ENCODE results near the gene FAF2. TPM values are rescaled to one million over a fixed set of nuclear protein-coding genes. Genes with fewer than 3 reads are reported as not detected.

The FAF2 gene
- polyA plus RNA-seq, 6 donors from 2014 or later, result 11.0 to 16.3 (median 13.3) TPM

- peak overlapping the region; percentile 85 to 100 (median 98) for H3K4me3 Mint-ChIP-seq
- no peak for DNase-seq
- H3K27me3 Mint-ChIP-seq, result no peaks in the 10 kb centered on the region
- no peaks in the 10 kb centered on the region for H3K9me3 Mint-ChIP-seq
- ATAC-seq (ENCODE audit: low read depth in 2 of 2), result no peak
- H3K4me1 Mint-ChIP-seq, result peaks cover 18 to 42% (median 31%) of the 10 kb centered on the region in 3 donors
- H3K36me3 Mint-ChIP-seq, result no peaks in the 10 kb centered on the region
- peak overlapping the region; percentile 99 to 100 (median 99) for H3K27ac Mint-ChIP-seq
These were observed 601 bp upstream of the FAF2 start for GRCh38 chr5:176447591-176447977.

DNA sequence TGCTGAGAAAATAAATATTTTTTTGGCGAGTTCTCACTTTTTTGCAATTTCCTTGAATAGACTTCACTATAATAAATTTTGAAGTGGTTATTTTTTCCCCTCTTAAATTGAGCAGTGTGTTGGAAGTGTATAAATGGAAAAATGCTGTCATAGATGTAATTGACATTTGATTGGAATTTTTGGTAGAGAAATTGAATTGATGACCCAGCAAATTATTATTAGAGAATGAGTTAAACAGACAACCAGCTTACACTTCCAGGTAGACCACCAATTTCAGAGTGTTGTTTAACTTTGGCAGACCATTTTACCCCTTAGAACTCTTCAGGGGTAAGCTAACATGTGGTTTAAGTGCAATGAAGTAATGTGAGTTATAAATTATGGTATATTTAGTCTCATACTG lies 1.9 kb downstream of the FAF2 start:
- DNase-seq (no peak), ATAC-seq (ENCODE audit: low read depth in 2 of 2) (no peak)
- H3K9me3 Mint-ChIP-seq, result no peaks in the 10 kb centered on the region
- H3K36me3 Mint-ChIP-seq, result no peaks in the 10 kb centered on the region
- H3K4me1 Mint-ChIP-seq, result peaks cover 22 to 48% (median 46%) of the 10 kb centered on the region in 3 donors
- peak overlapping the region in 1 of 8 donors; percentile 100 for H3K4me3 Mint-ChIP-seq
- H3K27ac Mint-ChIP-seq, result peak overlapping the region in 4 of 6 donors; percentile 4 to 35 (median 20)
- H3K27me3 Mint-ChIP-seq, result no peaks in the 10 kb centered on the region

- H3K9me3 Mint-ChIP-seq, result no peaks in the 10 kb centered on the region
- DNase-seq (no peak), ATAC-seq (ENCODE audit: low read depth in 2 of 2) (no peak)
- peaks cover 0 to 6% of the 10 kb centered on the region in 2 donors for H3K36me3 Mint-ChIP-seq
- no peaks in the 10 kb centered on the region for H3K27me3 Mint-ChIP-seq
- peak overlapping the region in 1 of 6 donors; percentile 16 for H3K27ac Mint-ChIP-seq
- no peak overlapping the region for H3K4me3 Mint-ChIP-seq
- H3K4me1 Mint-ChIP-seq, result peaks cover 21 to 38% (median 33%) of the 10 kb centered on the region in 3 donors
These were observed 6.7 kb downstream of the FAF2 start for GRCh38 chr5:176454724-176455394.

DNA sequence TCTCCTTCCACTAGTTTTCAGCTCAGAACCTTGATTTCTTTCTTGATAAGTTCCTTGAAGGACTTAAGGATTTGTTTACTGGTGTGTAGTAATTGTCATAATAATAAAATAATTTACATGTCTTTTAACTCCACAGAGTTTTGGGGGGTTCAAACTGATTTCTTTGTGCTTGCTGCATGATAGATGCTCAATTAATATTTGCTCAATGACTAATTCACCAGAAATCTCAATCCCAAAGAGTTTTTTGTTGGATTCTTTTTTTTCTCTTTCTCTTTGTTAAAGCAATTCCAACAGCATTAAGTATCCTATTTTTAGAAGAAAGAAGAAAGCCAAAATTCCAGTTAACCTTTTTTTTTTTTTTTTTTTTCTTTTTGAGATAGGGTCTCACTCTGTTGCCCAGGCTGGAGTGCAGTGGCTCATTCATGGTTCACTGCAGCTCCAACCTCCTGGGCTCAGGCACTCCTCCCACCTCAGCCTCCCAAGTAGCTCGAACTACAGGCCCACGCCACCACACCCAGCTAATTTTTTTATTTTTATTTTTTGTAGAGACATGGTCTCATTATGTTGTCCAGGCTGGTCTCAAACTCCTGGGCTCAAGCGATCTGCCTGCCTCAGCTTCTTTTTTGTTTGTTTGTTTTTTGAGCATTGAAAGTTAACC lies 10.8 kb downstream of the FAF2 start:
- Mint-ChIP-seq H3K9me3 (no peaks in the 10 kb centered on the region), H3K27ac (peak overlapping the region in 2 of 6 donors; percentile 14 to 51), H3K36me3 (peaks cover 0 to 7% of the 10 kb centered on the region in 2 donors), H3K27me3 (no peaks in the 10 kb centered on the region), H3K4me1 (peaks cover 28 to 58% (median 33%) of the 10 kb centered on the region in 3 donors), H3K4me3 (no peak overlapping the region)
- DNase-seq (no peak), ATAC-seq (ENCODE audit: low read depth in 2 of 2) (no peak)

- no peak overlapping the region for H3K27ac Mint-ChIP-seq
- DNase-seq (no peak), ATAC-seq (ENCODE audit: low read depth in 2 of 2) (no peak)
- H3K9me3 Mint-ChIP-seq, result no peaks in the 10 kb centered on the region
- no peaks in the 10 kb centered on the region for H3K27me3 Mint-ChIP-seq
- H3K36me3 Mint-ChIP-seq, result peaks cover 0 to 7% of the 10 kb centered on the region in 2 donors
- peaks cover 26 to 56% (median 34%) of the 10 kb centered on the region in 3 donors for H3K4me1 Mint-ChIP-seq
- no peak overlapping the region for H3K4me3 Mint-ChIP-seq
These were observed 13.2 kb downstream of the FAF2 start for GRCh38 chr5:176461349-176461748.

- Mint-ChIP-seq H3K4me1 (peaks cover 32 to 57% (median 34%) of the 10 kb centered on the region in 3 donors), H3K36me3 (peaks cover 0 to 7% of the 10 kb centered on the region in 2 donors), H3K27me3 (no peaks in the 10 kb centered on the region), H3K4me3 (no peak overlapping the region), H3K27ac (no peak overlapping the region), H3K9me3 (no peaks in the 10 kb centered on the region)
- no peak for ATAC-seq (ENCODE audit: low read depth in 2 of 2)
- DNase-seq, result no peak
These were observed 15.1 kb downstream of the FAF2 start for GRCh38 chr5:176463113-176463764.

- peak overlapping the region in 3 of 6 donors; percentile 10 to 41 (median 40) for H3K27ac Mint-ChIP-seq
- H3K4me3 Mint-ChIP-seq, result no peak overlapping the region
- peaks cover 25 to 41% (median 31%) of the 10 kb centered on the region in 3 donors for H3K4me1 Mint-ChIP-seq
- DNase-seq (no peak), ATAC-seq (ENCODE audit: low read depth in 2 of 2) (no peak)
- no peaks in the 10 kb centered on the region for H3K27me3 Mint-ChIP-seq
- peaks cover 0 to 6% of the 10 kb centered on the region in 2 donors for H3K36me3 Mint-ChIP-seq
- no peaks in the 10 kb centered on the region for H3K9me3 Mint-ChIP-seq
These were observed 18.2 kb downstream of the FAF2 start for GRCh38 chr5:176466245-176466871.

GRCh38 chr5:176469296-176469695 lies 21.1 kb downstream of the FAF2 start:
- no peak for ATAC-seq (ENCODE audit: low read depth in 2 of 2)
- H3K4me3 Mint-ChIP-seq, result no peak overlapping the region
- peaks cover 0 to 4% (median 1%) of the 10 kb centered on the region in 7 donors for H3K9me3 Mint-ChIP-seq
- DNase-seq, result no peak
- peaks cover 17 to 25% (median 19%) of the 10 kb centered on the region in 3 donors for H3K4me1 Mint-ChIP-seq
- H3K36me3 Mint-ChIP-seq, result peaks cover 6 to 17% of the 10 kb centered on the region in 2 donors
- peak overlapping the region in 2 of 6 donors; percentile 5 to 17 for H3K27ac Mint-ChIP-seq
- no peaks in the 10 kb centered on the region for H3K27me3 Mint-ChIP-seq

DNA sequence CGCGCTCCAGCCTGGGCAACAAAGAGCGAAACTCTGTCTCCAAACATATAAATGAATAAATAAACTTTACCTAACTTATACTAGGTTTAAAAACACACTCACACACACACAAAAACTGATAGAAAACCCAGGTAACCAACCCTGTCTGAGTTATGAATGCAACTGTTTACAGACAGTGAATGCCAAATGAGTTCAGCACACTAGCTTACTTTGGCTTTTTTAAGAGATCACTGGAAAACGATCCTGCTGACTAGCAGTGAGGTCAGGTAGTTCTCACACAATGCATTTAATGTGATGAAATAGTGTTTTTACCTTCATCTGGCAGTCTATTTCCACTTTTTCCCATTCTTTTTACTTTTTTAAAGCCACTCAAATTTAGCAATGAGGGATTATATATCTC lies 22.4 kb downstream of the FAF2 start:
- no peak overlapping the region for H3K4me3 Mint-ChIP-seq
- H3K4me1 Mint-ChIP-seq, result peaks cover 15 to 25% (median 19%) of the 10 kb centered on the region in 3 donors
- H3K9me3 Mint-ChIP-seq, result peaks cover 0 to 7% (median 1%) of the 10 kb centered on the region in 7 donors
- no peak overlapping the region for H3K27ac Mint-ChIP-seq
- ATAC-seq (ENCODE audit: low read depth in 2 of 2) (no peak), DNase-seq (no peak)
- H3K36me3 Mint-ChIP-seq, result peaks cover 10 to 22% of the 10 kb centered on the region in 2 donors
- no peaks in the 10 kb centered on the region for H3K27me3 Mint-ChIP-seq

DNA sequence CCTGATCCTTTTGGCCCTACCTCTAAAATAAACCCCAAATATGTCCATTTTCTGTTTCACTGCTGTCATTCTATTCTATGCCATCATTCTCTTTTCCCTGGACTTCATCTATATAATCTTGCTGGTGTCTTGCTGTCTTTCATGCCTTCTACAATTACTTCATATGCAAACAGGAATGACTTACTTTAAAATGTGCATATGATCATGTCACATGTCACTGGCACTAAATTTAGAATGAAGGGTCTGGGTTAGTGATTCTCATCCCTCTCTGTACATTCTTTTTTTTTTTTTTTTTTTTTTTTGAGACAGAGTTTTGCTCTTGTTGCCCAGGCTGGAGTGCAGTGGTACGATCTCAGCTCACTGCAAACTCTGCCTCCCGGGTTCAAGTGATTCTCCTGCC lies 22.9 kb downstream of the FAF2 start:
- DNase-seq (no peak), ATAC-seq (ENCODE audit: low read depth in 2 of 2) (no peak)
- H3K9me3 Mint-ChIP-seq, result peaks cover 0 to 7% (median 1%) of the 10 kb centered on the region in 7 donors
- H3K27ac Mint-ChIP-seq, result no peak overlapping the region
- no peaks in the 10 kb centered on the region for H3K27me3 Mint-ChIP-seq
- H3K4me3 Mint-ChIP-seq, result no peak overlapping the region
- H3K4me1 Mint-ChIP-seq, result peaks cover 12 to 27% (median 19%) of the 10 kb centered on the region in 3 donors
- H3K36me3 Mint-ChIP-seq, result peaks cover 14 to 22% of the 10 kb centered on the region in 2 donors

DNA sequence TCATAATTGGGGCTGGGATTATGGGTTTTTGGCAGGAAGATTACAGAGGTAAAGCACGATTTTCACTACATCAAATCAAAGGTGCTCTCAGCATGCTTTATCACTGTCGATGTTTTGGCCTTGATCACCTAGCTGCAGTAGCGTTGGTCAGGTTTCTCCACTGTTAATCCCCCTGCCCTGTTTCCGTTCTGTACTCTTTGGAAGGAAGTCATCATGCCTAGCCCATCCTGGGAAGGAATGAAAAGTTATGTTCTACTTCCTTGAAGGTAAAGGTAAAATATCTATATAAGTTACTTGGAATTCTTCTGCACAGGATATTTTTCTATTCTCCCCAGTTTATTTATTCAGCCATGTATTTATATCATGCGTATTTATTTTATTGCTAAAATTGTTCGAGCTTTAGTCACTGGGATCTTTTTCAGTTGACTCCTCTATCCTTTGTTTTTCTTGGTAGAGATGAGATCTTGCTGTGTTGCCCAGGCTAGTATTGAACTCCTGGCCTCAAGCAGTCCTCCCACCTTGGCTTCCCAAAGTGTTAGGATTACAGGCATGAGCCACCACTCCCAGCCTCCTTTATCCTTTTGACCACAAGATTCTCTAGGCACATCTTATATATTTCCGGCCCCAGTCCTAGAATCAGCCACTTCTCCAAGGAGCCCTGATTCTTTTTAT lies 25.3 kb downstream of the FAF2 start:
- no peak overlapping the region for H3K4me3 Mint-ChIP-seq
- no peak for DNase-seq
- no peak for ATAC-seq (ENCODE audit: low read depth in 2 of 2)
- peaks cover 12 to 18% (median 17%) of the 10 kb centered on the region in 3 donors for H3K4me1 Mint-ChIP-seq
- peaks cover 0 to 7% (median 1%) of the 10 kb centered on the region in 7 donors for H3K9me3 Mint-ChIP-seq
- H3K27me3 Mint-ChIP-seq, result no peaks in the 10 kb centered on the region
- peaks cover 17 to 26% of the 10 kb centered on the region in 2 donors for H3K36me3 Mint-ChIP-seq
- H3K27ac Mint-ChIP-seq, result peak overlapping the region in 2 of 6 donors; percentile 11 to 50

- Mint-ChIP-seq H3K4me3 (no peak overlapping the region), H3K9me3 (peaks cover 0 to 7% (median 1%) of the 10 kb centered on the region in 7 donors), H3K27ac (no peak overlapping the region), H3K4me1 (peaks cover 12 to 18% (median 15%) of the 10 kb centered on the region in 3 donors), H3K27me3 (no peaks in the 10 kb centered on the region), H3K36me3 (peaks cover 17 to 26% of the 10 kb centered on the region in 2 donors)
- ATAC-seq (ENCODE audit: low read depth in 2 of 2) (no peak), DNase-seq (no peak)
These were observed 26.3 kb downstream of the FAF2 start for GRCh38 chr5:176474476-176474875.

- ATAC-seq (ENCODE audit: low read depth in 2 of 2) (no peak), DNase-seq (no peak)
- no peak overlapping the region for H3K27ac Mint-ChIP-seq
- no peak overlapping the region for H3K4me3 Mint-ChIP-seq
- H3K4me1 Mint-ChIP-seq, result peaks cover 0 to 8% (median 2%) of the 10 kb centered on the region in 3 donors
- H3K36me3 Mint-ChIP-seq, result peaks cover 0 to 4% of the 10 kb centered on the region in 2 donors
- H3K27me3 Mint-ChIP-seq, result no peaks in the 10 kb centered on the region
- H3K9me3 Mint-ChIP-seq, result no peaks in the 10 kb centered on the region
These were observed 33.5 kb downstream of the FAF2 start for GRCh38 chr5:176481711-176482110.
